GM12878 (cell line): ENCODE measurements around the gene PRKG1. TPM values are rescaled to one million over a fixed set of nuclear protein-coding genes. Genes with fewer than 3 reads are reported as not detected.

ENCODE experiments used
- ATAC-seq: fragments of 200-7000 bp; cut with Tn5 transposase; 3 replicates; pipeline ENCODE4 v1.9.1; 2020; ENCODE audit warnings: mild to moderate bottlenecking, moderate library complexity
- BruUV-seq: library from RNA; stranded (reverse); fragments of 400-500 nt; replicated peaks from 2 replicates; lab custom pipeline; 2021; lab: Mats Ljungman, UMichigan
- CTCF ChIA-PET: fragments of 300-600 bp; sonication (Branson Sonifier 250); formaldehyde crosslinking; extraction: SDS; loops from one replicate; lab custom pipeline; 2021; ENCODE audit warnings: inconsistent platforms; lab: Yijun Ruan, JAX
- POLR2A ChIA-PET: fragments of 350-600 bp; formaldehyde crosslinking; extraction: SDS; loops from one replicate; lab custom pipeline; 2021; ENCODE audit warnings: inconsistent platforms; lab: Charles Lee
- RAD21 ChIA-PET: fragments of 300-600 bp; sonication (Branson Sonifier 250); formaldehyde crosslinking; loops from one replicate; lab custom pipeline; 2023; ENCODE audit warnings: antibody characterized with exemption; ENCODE audit not compliant: unreplicated experiment; lab: Charles Lee
- SMC1A ChIA-PET: fragments of 300-600 bp; sonication (Branson Sonifier 250); formaldehyde crosslinking; loops from one replicate; lab custom pipeline; 2023; ENCODE audit not compliant: unreplicated experiment, uncharacterized antibody; lab: Charles Lee
- DNase-seq: peaks from one replicate; pipeline ENCODE4 v3.0.0-alpha.2; 2011; ENCODE audit warnings: low read depth, low spot score
- FAIRE-seq: peaks from 3 replicates; lab custom pipeline; 2011; peaks lifted over from hg19 to GRCh38; lab: Jason Lieb, UNC
- H2AFZ ChIP-seq: 2 replicates; pipeline ENCODE4 v1.6.0; 2011; ENCODE audit warnings: low read depth, low read length, control low read depth; ENCODE audit not compliant: control insufficient read depth
- H3K27ac ChIP-seq: 2 replicates; pipeline ENCODE4 v1.5.1; 2011; ENCODE audit warnings: control low read depth; ENCODE audit not compliant: control insufficient read depth, insufficient read depth
- H3K27me3 ChIP-seq, 2 experiments: replicated peaks in 1 of 2; 2 replicates each; pipeline versions ENCODE4 v1.6.0 to v1.6.1; 2011; ENCODE audit warnings: low read length in 1 of 2; ENCODE audit not compliant: control insufficient read depth in 2 of 2, insufficient read depth in 2 of 2
- H3K36me3 ChIP-seq, 2 experiments: 2 replicates each; pipeline ENCODE4 v1.5.1; 2011; ENCODE audit warnings: low read length in 1 of 2; ENCODE audit not compliant: control insufficient read depth in 2 of 2, insufficient read depth in 2 of 2
- H3K4me1 ChIP-seq: 2 replicates; pipeline ENCODE4 v1.6.1; 2011; ENCODE audit warnings: mild to moderate bottlenecking, low read length, moderate library complexity, mixed read lengths; ENCODE audit not compliant: control insufficient read depth, insufficient read depth
- H3K4me2 ChIP-seq: 2 replicates; pipeline ENCODE4 v1.6.0; 2011; ENCODE audit warnings: control low read depth; ENCODE audit not compliant: control insufficient read depth, insufficient read depth
- H3K4me3 ChIP-seq: fragments of 200-600 bp; sonication (generic); 2 replicates; pipeline ENCODE4 v1.5.1; 2016
- H3K79me2 ChIP-seq: 2 replicates; pipeline ENCODE4 v1.6.0; 2011; ENCODE audit warnings: low read length; ENCODE audit not compliant: control insufficient read depth, insufficient read depth
- H3K9ac ChIP-seq: 2 replicates; pipeline ENCODE4 v1.8.0; 2011; ENCODE audit warnings: low read length, control low read depth, mixed read lengths; ENCODE audit not compliant: control insufficient read depth, insufficient read depth
- H3K9me3 ChIP-seq: replicated peaks from 3 replicates; pipeline ENCODE4 v1.5.1; 2011; ENCODE audit warnings: mild to moderate bottlenecking, low read length; ENCODE audit not compliant: control insufficient read depth, insufficient read depth
- H4K20me1 ChIP-seq: 2 replicates; pipeline ENCODE4 v1.6.0; 2011; ENCODE audit not compliant: control insufficient read depth, insufficient read depth
- CEBPB ChIP-seq, 2 experiments: fragments of 150-350 bp in 1 of 2; IDR thresholded peaks; 2 replicates each; pipeline ENCODE4 v1.6.1; 2012 to 2014; ENCODE audit warnings: low read depth in 2 of 2, low read length in 2 of 2, borderline replicate concordance in 1 of 2, inconsistent platforms in 1 of 2
- CHD1 ChIP-seq: IDR thresholded peaks from 2 replicates; pipeline ENCODE4 v1.6.1; 2012; ENCODE audit warnings: low read depth, low read length, improper control_type of control experiment
- CREB1 ChIP-seq: IDR thresholded peaks from 2 replicates; pipeline ENCODE4 v1.6.1; 2012; ENCODE audit warnings: low read depth, mild to moderate bottlenecking, inconsistent platforms
- E2F4 ChIP-seq: IDR thresholded peaks from 2 replicates; pipeline ENCODE4 v1.6.1; 2012; ENCODE audit warnings: low read depth, low read length, improper control_type of control experiment
- EZH2 ChIP-seq: IDR thresholded peaks from 2 replicates; pipeline ENCODE4 v1.6.1; 2012; ENCODE audit warnings: low read depth, mild to moderate bottlenecking, control low read depth, inconsistent platforms, low read length, borderline replicate concordance; ENCODE audit not compliant: control insufficient read depth
- HDGF ChIP-seq: fragments of 450-650 bp; IDR thresholded peaks from 2 replicates; pipeline ENCODE4 v1.6.1; 2016; ENCODE audit warnings: antibody characterized with exemption
- IKZF2 ChIP-seq, 2 experiments: fragments of 450-650 bp; IDR thresholded peaks; 2 replicates each; pipeline ENCODE4 v1.6.1; 2017; ENCODE audit warnings: mild to moderate bottlenecking in 2 of 2, moderate library complexity in 2 of 2
- NFIC ChIP-seq: IDR thresholded peaks from 2 replicates; pipeline ENCODE4 v1.6.1; 2012; ENCODE audit warnings: low read depth, mild to moderate bottlenecking, inconsistent platforms, low read length, moderate library complexity
- NFYB ChIP-seq: IDR thresholded peaks from 2 replicates; pipeline ENCODE4 v1.6.1; 2011; ENCODE audit warnings: low read depth, mild to moderate bottlenecking, low read length, improper control_type of control experiment, moderate library complexity; ENCODE audit not compliant: insufficient read depth
- PAX5 ChIP-seq: IDR thresholded peaks from 2 replicates; pipeline ENCODE4 v1.6.1; 2011; ENCODE audit warnings: low read depth, low read length, borderline replicate concordance
- PBX3 ChIP-seq: IDR thresholded peaks from 2 replicates; pipeline ENCODE4 v1.6.1; 2011; ENCODE audit warnings: mild to moderate bottlenecking, low read depth, low read length, moderate library complexity; ENCODE audit not compliant: insufficient replicate concordance
- SP1 ChIP-seq: IDR thresholded peaks from one replicate; pipeline ENCODE4 v1.6.1; 2011; ENCODE audit warnings: low read depth, low read length
- SREBF1 ChIP-seq: IDR thresholded peaks from 2 replicates; pipeline ENCODE4 v1.6.1; 2012; ENCODE audit warnings: mild to moderate bottlenecking, low read length
- TBL1XR1 ChIP-seq: IDR thresholded peaks from 2 replicates; pipeline ENCODE4 v1.6.1; 2012; ENCODE audit warnings: low read depth, low read length, improper control_type of control experiment
- TCF3 ChIP-seq: IDR thresholded peaks from 2 replicates; pipeline ENCODE4 v1.6.1; 2012; ENCODE audit warnings: low read depth, mild to moderate bottlenecking, low read length, borderline replicate concordance; ENCODE audit not compliant: insufficient read depth
- USF2 ChIP-seq: IDR thresholded peaks from 2 replicates; pipeline ENCODE4 v1.6.1; 2011; ENCODE audit warnings: low read depth, low read length, improper control_type of control experiment, borderline replicate concordance
- ZNF687 ChIP-seq: fragments of 450-650 bp; IDR thresholded peaks from 2 replicates; pipeline ENCODE4 v1.6.1; 2017; ENCODE audit warnings: mild to moderate bottlenecking, moderate library complexity
- ZZZ3 ChIP-seq: IDR thresholded peaks from 2 replicates; pipeline ENCODE4 v1.6.1; 2011; ENCODE audit warnings: low read depth; ENCODE audit not compliant: control insufficient read depth, insufficient read length
- WGBS: methylation state at CpG from one replicate; pipeline ENCODE4 v1.1.6; 2016; ENCODE audit warnings: low lambda C conversion rate; ENCODE audit not compliant: insufficient replicate concordance, insufficient coverage; ENCODE audit errors: missing lambda C conversion rate; 5-methylcytosine and 5-hydroxymethylcytosine counted together
- in situ Hi-C: fragments of 300-500 bp; cut with MboI; formaldehyde crosslinking; loops from 9 replicates; pipeline ENCODE4 v1.14.3; 2018; ENCODE audit warnings: mixed read lengths
- intact Hi-C: fragments of 100-400 bp; cut with micrococcal nuclease; formaldehyde crosslinking; loops from one replicate; pipeline ENCODE4 v1.14.2; 2022; ENCODE audit not compliant: unreplicated experiment
- polyA plus RNA-seq, 11 experiments: library from polyadenylated mRNA; depleted of rRNA in 4 of 11; unstranded in 6 of 11; stranded (reverse) in 5 of 11; fragments of >200 nt; fragmentation: Nextera tagmentation in 4 of 11; fragmentation: Illumina TruSeq in 1 of 11; extraction: Ambion mirVana in 4 of 11; extraction: Trizol in 1 of 11; gene quantifications; 1 replicate in 1 of 11; 2 replicates in 10 of 11; pipeline versions ENCODE4 v1.2.1 to v1.2.3, GENCODE V29; 2011 to 2016; ENCODE audit warnings: inconsistent platforms in 2 of 11, missing spikeins in 2 of 11, low read depth in 1 of 11
- total RNA-seq, 4 experiments: library from RNA; depleted of rRNA in 3 of 4; stranded (reverse); fragments of >200 nt in 3 of 4; fragmentation: Illumina TruSeq in 1 of 4; extraction: Trizol in 1 of 4; gene quantifications; 2 replicates each; pipeline versions ENCODE4 v1.2.1 to v1.2.3, GENCODE V29; 2013 to 2021

PRKG1 gene
- total and polyA plus RNA-seq, 10 of the 15 experiments (the other 5 are each of a cell fraction or from before 2014, with no cell fraction given): 0.04 to 0.05 TPM; not detected in 8

- DNase-seq: no peak
- Histone ChIP-seq H3K4me2 (no peak overlapping the region), H3K27me3 (no peaks in the 10 kb centered on the region), H2AFZ (no peak overlapping the region), H3K9me3 (no peaks in the 10 kb centered on the region), H3K36me3 (no peaks in the 10 kb centered on the region), H3K4me1 (no peaks in the 10 kb centered on the region), H3K27ac (no peak overlapping the region), H3K4me3 (no peak overlapping the region), H3K9ac (no peak overlapping the region), H3K79me2 (no peaks in the 10 kb centered on the region), H4K20me1 (no peaks in the 10 kb centered on the region)
- no peak for ATAC-seq
- no TSS peak for BruUV-seq
- TF ChIP-seq EZH2 (no peak), TBL1XR1 (no peak), ZZZ3 (no peak), E2F4 (no peak), SP1 (no peak), USF2 (no peak), CEBPB (IDR thresholded peaks at IDR 0.05; ENCODE audit: borderline replicate concordance in 1 of 2, low read depth in 2 of 2, low read length in 2 of 2) (no peak), SREBF1 (no peak), CREB1 (no peak), NFIC (no peak), IKZF2 (IDR thresholded peaks at IDR 0.05) (no peak), NFYB (no peak), HDGF (no peak), CHD1 (no peak), TCF3 (no peak), PBX3 (no peak), PAX5 (no peak), ZNF687 (no peak)
- WGBS: 0% methylated on average over 1 of the region's 1 CpG
- intact Hi-C loops (no loop called here), in situ Hi-C loops (no loop called here)
- POLR2A ChIA-PET: no interaction called here
- no peak for FAIRE-seq
- RAD21 ChIA-PET: no interaction called here
- SMC1A ChIA-PET: no interaction called here
- CTCF ChIA-PET: interaction anchor here (0.6 kb wide), 1 partner anchor 107 kb away, joined by 3 read pairs; no protein-coding TSS in a partner anchor
Measured at GRCh38 chr10:52108236-52108635, 1033.9 kb downstream of the PRKG1 start.
